ENCODE measurements around the gene PAPOLB.

PAPOLB gene

GRCh38 chr7:4866528-4867496 is 5.0 kb upstream of the PAPOLB start:
- TF ChIP-seq GATA3 (IDR thresholded peaks at IDR 0.05; ENCODE audit: low read depth, low read length): no peak
- no peak for TF ChIP-seq GATA2 (IDR thresholded peaks at IDR 0.05; ENCODE audit: low read depth, low read length)

- TF ChIP-seq GATA3 (IDR thresholded peaks at IDR 0.05; ENCODE audit: low read depth, low read length): no peak
- no peak for TF ChIP-seq GATA2 (IDR thresholded peaks at IDR 0.05; ENCODE audit: low read depth, low read length)
Observed at GRCh38 chr7:4862156-4862555, 326 bp upstream of the PAPOLB start.

- TF ChIP-seq GATA2 (IDR thresholded peaks at IDR 0.05; ENCODE audit: low read depth, low read length) (no peak), GATA3 (IDR thresholded peaks at IDR 0.05; ENCODE audit: low read depth, low read length) (no peak)
Observed at GRCh38 chr7:4861227-4861626, 603 bp downstream of the PAPOLB start.

GRCh38 chr7:4857189-4857588 is 4.6 kb downstream of the PAPOLB start:
- TF ChIP-seq GATA3 (IDR thresholded peaks at IDR 0.05; ENCODE audit: low read depth, low read length): no peak
- TF ChIP-seq GATA2 (IDR thresholded peaks at IDR 0.05; ENCODE audit: low read depth, low read length): no peak

- TF ChIP-seq GATA2 (IDR thresholded peaks at IDR 0.05; ENCODE audit: low read depth, low read length) (peak; percentile 78), GATA3 (IDR thresholded peaks at IDR 0.05; ENCODE audit: low read depth, low read length) (peak; percentile 97)
Observed at GRCh38 chr7:4856336-4857057, 5.3 kb downstream of the PAPOLB start.

GRCh38 chr7:4854916-4855315 is 6.9 kb downstream of the PAPOLB start:
- TF ChIP-seq GATA2 (IDR thresholded peaks at IDR 0.05; ENCODE audit: low read depth, low read length): no peak
- no peak for TF ChIP-seq GATA3 (IDR thresholded peaks at IDR 0.05; ENCODE audit: low read depth, low read length)

- TF ChIP-seq GATA2 (IDR thresholded peaks at IDR 0.05; ENCODE audit: low read depth, low read length) (no peak), GATA3 (IDR thresholded peaks at IDR 0.05; ENCODE audit: low read depth, low read length) (no peak)
Observed at GRCh38 chr7:4851459-4852422, 10.1 kb downstream of the PAPOLB start.

- TF ChIP-seq GATA2 (IDR thresholded peaks at IDR 0.05; ENCODE audit: low read depth, low read length) (peak; percentile 87), GATA3 (IDR thresholded peaks at IDR 0.05; ENCODE audit: low read depth, low read length) (no peak; the same call in 1 of the 2 replicates)
Observed at GRCh38 chr7:4850262-4850795, 11.5 kb downstream of the PAPOLB start.

GRCh38 chr7:4849390-4849789 is 12.4 kb downstream of the PAPOLB start:
- TF ChIP-seq GATA3 (IDR thresholded peaks at IDR 0.05; ENCODE audit: low read depth, low read length): no peak
- TF ChIP-seq GATA2 (IDR thresholded peaks at IDR 0.05; ENCODE audit: low read depth, low read length): peak; percentile 73

GRCh38 chr7:4845740-4846142 is 16.1 kb downstream of the PAPOLB start:
- TF ChIP-seq GATA2 (IDR thresholded peaks at IDR 0.05; ENCODE audit: low read depth, low read length) (peak; percentile 59), GATA3 (IDR thresholded peaks at IDR 0.05; ENCODE audit: low read depth, low read length) (no peak)

GRCh38 chr7:4842319-4843064 is 19.3 kb downstream of the PAPOLB start:
- TF ChIP-seq GATA2 (IDR thresholded peaks at IDR 0.05; ENCODE audit: low read depth, low read length) (no peak), GATA3 (IDR thresholded peaks at IDR 0.05; ENCODE audit: low read depth, low read length) (no peak)

- TF ChIP-seq GATA3 (IDR thresholded peaks at IDR 0.05; ENCODE audit: low read depth, low read length): no peak
Observed at GRCh38 chr7:4841836-4842235, 20.0 kb downstream of the PAPOLB start.

All from SH-SY5Y (cell line).